ENCODE data around the gene POLE2.

DNA sequence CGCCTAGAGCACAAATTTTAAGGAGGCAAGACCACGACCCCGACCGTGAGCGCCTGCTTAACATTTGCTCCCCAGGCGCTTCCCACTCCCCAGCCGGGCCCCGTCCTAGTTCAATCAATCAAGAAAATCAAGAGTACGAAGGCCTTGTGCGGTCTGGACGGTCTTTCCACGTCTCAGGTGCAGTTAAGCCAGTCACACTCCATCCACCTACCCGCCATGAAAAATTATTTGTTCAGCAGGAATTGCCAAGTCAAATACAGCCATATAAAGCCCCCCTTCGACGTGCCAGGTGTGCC lies 89.9 kb downstream of the POLE2 start:
- TF ChIP-seq, protein P1, sequence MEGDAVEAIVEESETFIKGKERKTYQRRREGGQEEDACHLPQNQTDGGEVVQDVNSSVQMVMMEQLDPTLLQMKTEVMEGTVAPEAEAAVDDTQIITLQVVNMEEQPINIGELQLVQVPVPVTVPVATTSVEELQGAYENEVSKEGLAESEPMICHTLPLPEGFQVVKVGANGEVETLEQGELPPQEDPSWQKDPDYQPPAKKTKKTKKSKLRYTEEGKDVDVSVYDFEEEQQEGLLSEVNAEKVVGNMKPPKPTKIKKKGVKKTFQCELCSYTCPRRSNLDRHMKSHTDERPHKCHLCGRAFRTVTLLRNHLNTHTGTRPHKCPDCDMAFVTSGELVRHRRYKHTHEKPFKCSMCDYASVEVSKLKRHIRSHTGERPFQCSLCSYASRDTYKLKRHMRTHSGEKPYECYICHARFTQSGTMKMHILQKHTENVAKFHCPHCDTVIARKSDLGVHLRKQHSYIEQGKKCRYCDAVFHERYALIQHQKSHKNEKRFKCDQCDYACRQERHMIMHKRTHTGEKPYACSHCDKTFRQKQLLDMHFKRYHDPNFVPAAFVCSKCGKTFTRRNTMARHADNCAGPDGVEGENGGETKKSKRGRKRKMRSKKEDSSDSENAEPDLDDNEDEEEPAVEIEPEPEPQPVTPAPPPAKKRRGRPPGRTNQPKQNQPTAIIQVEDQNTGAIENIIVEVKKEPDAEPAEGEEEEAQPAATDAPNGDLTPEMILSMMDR (IDR thresholded peaks at IDR 0.05 in 8 of 11, conservative IDR thresholded peaks at IDR 0.05 in 3 of 11) = no peak
- TF ChIP-seq POLR2A (IDR thresholded peaks at IDR 0.05) = no peak

Measured in spleen (tissue), 7 donors.